LNCaP clone FGC (cell line): ENCODE results near the gene TCL1B.

Experiments
- DNase-seq: peaks from one replicate; pipeline ENCODE4 v3.0.0-alpha.2; 2011; ENCODE audit warnings: low read depth
- H3K4me3 ChIP-seq: 2 replicates; pipeline ENCODE4 v1.5.1; 2011; ENCODE audit warnings: mild to moderate bottlenecking, low read depth, low read length, control low read depth
- TF ChIP-seq, protein P1 (sequence below): IDR thresholded peaks from 2 replicates; pipeline ENCODE4 v1.5.1; 2012; ENCODE audit warnings: mild to moderate bottlenecking; ENCODE audit not compliant: control insufficient read depth, insufficient read depth; ENCODE audit errors: extremely low read depth

TCL1B gene

GRCh38 chr14:95710106-95710505, 23.9 kb downstream of the TCL1B start:
- H3K4me3 ChIP-seq, result no peak overlapping the region
- TF ChIP-seq, protein P1, sequence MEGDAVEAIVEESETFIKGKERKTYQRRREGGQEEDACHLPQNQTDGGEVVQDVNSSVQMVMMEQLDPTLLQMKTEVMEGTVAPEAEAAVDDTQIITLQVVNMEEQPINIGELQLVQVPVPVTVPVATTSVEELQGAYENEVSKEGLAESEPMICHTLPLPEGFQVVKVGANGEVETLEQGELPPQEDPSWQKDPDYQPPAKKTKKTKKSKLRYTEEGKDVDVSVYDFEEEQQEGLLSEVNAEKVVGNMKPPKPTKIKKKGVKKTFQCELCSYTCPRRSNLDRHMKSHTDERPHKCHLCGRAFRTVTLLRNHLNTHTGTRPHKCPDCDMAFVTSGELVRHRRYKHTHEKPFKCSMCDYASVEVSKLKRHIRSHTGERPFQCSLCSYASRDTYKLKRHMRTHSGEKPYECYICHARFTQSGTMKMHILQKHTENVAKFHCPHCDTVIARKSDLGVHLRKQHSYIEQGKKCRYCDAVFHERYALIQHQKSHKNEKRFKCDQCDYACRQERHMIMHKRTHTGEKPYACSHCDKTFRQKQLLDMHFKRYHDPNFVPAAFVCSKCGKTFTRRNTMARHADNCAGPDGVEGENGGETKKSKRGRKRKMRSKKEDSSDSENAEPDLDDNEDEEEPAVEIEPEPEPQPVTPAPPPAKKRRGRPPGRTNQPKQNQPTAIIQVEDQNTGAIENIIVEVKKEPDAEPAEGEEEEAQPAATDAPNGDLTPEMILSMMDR, result no peak

DNA sequence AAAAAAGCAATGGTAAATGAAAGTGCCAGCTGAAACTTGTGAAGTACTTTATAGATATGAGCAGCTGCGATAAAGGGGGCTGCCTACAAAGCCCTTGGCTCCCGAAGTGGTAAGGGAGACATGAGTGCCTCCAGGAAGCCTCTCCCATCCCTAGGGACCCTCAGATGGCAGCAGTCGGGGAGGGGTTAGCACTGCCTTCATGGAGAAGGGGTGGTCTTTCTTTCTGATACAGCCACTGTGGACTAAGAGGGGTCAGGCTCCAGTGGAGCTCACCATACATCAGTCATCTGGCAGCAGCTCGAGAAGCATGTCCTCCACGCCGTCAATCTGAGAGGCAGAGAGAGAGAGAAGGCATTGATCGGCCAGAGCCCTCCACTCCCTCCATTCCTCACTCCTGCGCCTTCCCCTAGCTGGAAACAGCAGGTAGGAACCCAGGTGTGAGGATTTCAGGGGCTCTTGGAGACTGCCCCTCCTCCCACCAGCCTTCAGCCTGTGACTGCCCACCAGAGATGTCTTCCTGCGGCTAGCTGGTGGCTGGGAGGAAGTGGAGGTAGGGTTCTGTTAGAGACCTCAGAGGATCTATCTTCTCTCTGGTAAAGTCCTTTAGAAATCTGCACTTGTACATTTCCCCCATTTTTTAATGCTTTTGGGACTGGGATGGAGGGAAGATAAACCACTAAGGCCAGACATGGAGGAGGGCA, 25.4 kb downstream of the TCL1B start:
- DNase-seq, result no peak
- H3K4me3 ChIP-seq, result no peak overlapping the region
- TF ChIP-seq, protein P1, result no peak

More at GRCh38 chr14:95710106-95710505, 23.9 kb downstream of the TCL1B start:
- no peak for DNase-seq

GRCh38 chr14:95712398-95712797, 26.2 kb downstream of the TCL1B start:
- no peak for DNase-seq
- no peak overlapping the region for H3K4me3 ChIP-seq
- TF ChIP-seq, protein P1, result no peak

DNA sequence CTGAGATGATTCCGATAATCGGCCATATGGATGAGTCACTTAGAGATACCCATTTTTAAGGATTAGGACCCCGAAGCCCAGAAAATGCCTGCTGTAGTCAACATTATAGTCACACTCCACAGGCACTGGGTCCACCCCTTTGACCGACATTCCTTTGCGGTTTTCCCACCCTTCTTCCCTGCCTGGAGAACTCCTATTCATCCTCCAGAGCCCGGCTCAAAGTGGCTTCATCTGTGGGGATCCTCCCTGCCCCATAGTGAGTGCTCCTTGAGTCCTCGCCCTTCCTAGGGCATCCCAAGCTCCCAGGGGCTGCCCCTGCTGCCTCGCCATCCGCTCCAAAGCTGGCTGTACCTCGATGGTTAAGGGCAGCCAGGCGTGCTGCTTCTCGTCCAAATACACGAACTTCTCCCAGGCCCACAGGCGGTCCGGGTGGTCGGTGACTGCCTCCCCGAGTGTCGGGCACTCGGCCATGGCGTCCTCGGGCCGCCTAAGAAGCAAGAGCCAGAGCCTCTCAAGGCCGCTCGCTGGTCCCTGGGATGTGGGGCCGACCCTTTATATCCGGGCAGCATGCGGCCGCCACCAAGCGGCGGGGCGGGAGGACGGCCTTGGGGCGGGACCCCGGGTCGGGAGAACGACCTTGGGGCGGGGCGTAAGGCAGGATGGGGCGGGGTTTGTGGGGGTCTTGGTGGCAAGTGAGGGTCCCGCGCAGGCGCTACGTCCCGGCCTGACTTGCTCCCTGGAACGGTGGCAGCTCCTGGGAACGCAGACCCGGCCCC, 27.6 kb downstream of the TCL1B start, which contains the start of gene TCL1A:
Gene TCL1A (minus strand): TSS at position 530 of the 776 bp plus-strand sequence. CDS start 59 bp downstream, at position 471.
- TF ChIP-seq, protein P1, result no peak
- H3K4me3 ChIP-seq, result no peak within 1 kb of the TSS
- no peak for DNase-seq

DNA sequence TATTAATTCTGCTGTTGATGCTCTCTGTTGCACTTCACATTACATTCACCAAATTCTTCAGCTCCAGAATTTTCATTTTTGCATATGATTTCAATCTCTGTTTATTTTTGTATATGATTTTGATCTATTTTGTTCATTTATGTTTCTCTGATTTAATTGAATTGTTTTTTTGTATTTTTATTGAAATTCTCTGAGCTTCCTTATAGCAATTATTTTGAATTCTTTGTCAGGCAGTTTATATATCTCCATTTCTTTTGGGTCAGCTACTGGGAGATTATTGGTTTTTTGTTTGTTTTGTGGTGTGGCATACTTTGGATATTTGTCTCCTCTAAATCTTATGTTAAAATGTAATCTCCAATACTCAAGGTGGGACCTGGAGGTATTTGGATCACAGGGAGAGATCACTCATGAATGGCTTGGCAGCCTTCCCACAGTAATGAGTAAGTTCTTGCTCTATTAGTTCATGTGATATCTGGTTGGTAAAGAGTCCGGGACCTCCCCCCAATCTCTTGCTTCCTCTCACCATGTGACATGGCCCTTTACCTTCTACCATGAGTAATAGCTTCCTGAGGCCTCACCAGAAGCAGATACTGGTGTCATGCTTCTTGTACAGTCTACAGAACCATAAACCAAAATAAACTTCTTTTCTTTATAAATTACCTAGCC, 36.4 kb downstream of the TCL1B start:
- TF ChIP-seq, protein P1, result no peak
- no peak overlapping the region for H3K4me3 ChIP-seq
- DNase-seq, result no peak

DNA sequence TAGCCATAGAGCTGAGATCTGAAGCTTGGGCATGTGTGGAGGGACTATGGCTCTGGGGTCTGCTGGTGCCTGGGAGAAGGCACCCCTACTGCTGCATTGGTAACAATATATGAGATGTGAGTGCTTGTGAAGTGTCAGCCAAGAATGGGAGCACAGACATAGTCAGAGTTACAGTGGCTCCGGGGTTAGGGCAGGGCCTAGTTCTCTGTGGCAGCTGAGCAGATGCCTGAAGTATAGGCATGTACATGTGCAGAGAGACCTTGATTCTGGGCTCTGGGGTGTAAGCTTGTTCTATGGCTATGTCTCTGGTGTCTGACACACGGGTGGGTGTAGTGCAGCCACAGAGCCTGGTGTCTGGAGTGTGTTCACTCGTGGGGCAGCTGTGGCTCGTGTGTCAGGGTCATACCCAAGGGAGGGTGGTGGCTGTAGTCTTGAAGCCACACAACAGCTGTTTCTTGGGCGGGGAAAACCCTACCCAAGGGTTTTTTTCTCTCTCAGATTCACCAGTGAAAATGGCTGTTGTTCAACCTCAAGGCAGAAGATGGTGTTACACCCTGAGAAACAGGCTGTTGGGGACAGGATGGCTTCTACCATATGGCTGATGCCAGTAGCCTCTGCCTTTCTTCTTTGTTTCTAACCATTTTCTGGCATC, 39.6 kb downstream of the TCL1B start:
- no peak for DNase-seq
- H3K4me3 ChIP-seq, result no peak overlapping the region
- TF ChIP-seq, protein P1, result no peak
